Activated T-cell treated with anti-CD3 and anti-CD28 coated beads, Interleukin-2, amount 50 U/mL, for 72 hours (primary cell): ENCODE measurements around the gene KNSTRN. TPM values are rescaled to one million over a fixed set of nuclear protein-coding genes. Genes with fewer than 3 reads are reported as not detected.

Source experiments
- ATAC-seq, 2 donors: fragments of 150-1000 bp; cut with Tn5 transposase; replicated peaks in 1 of 2; 2 replicates each; pipeline ENCODE4 v1.10.0; 2021; ENCODE audit warnings: moderate library complexity in 2 of 2, mild to moderate bottlenecking in 1 of 2
- DNase-seq, 2 donors: peaks; one replicate each; pipeline ENCODE4 v3.0.0; 2021 to 2022; ENCODE audit warnings: mixed read lengths in 1 of 2
- H3K27ac Mint-ChIP-seq: one replicate; pipeline ENCODE4 v1.8.0; 2022; ENCODE audit warnings: mild to moderate bottlenecking, moderate library complexity, mixed read lengths
- H3K27me3 Mint-ChIP-seq: one replicate; pipeline ENCODE4 v1.8.0; 2022; ENCODE audit warnings: low read depth, mixed read lengths
- H3K36me3 Mint-ChIP-seq, 2 donors: one replicate each; pipeline ENCODE4 v1.8.0; 2022; ENCODE audit warnings: mixed read lengths in 2 of 2, mild to moderate bottlenecking in 1 of 2; ENCODE audit not compliant: insufficient read depth in 2 of 2
- H3K4me1 Mint-ChIP-seq: one replicate; pipeline ENCODE4 v1.8.0; 2022; ENCODE audit warnings: low read depth, mixed read lengths
- H3K4me3 Mint-ChIP-seq, 2 donors: one replicate each; pipeline ENCODE4 v1.8.0; 2022; ENCODE audit warnings: mild to moderate bottlenecking in 2 of 2, mixed read lengths in 2 of 2, moderate library complexity in 2 of 2
- H3K9me3 Mint-ChIP-seq, 2 donors: one replicate each; pipeline ENCODE4 v1.8.0; 2022; ENCODE audit warnings: mixed read lengths in 2 of 2
- total RNA-seq, 2 donors: library from RNA; stranded (reverse); gene quantifications; one replicate each; pipeline ENCODE4 v1.2.3, GENCODE V29; 2022

KNSTRN gene
- total RNA-seq, 2 donors from 2014 or later, result 47.3 to 61.5 TPM

GRCh38 chr15:40340740-40341400 is 41.7 kb upstream of the KNSTRN start, which contains the start of gene CCDC9B:
Gene CCDC9B, minus strand, starts transcription at chr15:40340939. Its CDS starts 120 bp downstream, at chr15:40340819.
- H3K36me3 Mint-ChIP-seq, result no peaks in the 10 kb centered on the region
- H3K4me1 Mint-ChIP-seq, result no peaks in the 10 kb centered on the region
- no peak for ATAC-seq

GRCh38 chr15:40342416-40343320 is 39.9 kb upstream of the KNSTRN start:
- Mint-ChIP-seq H3K9me3 (no peaks in the 10 kb centered on the region), H3K27ac (no peak overlapping the region), H3K27me3 (no peaks in the 10 kb centered on the region), H3K4me1 (no peaks in the 10 kb centered on the region), H3K4me3 (no peak overlapping the region), H3K36me3 (no peaks in the 10 kb centered on the region)
- ATAC-seq (no peak), DNase-seq (no peak)

More at GRCh38 chr15:40340740-40341400, 41.7 kb upstream of the KNSTRN start, which contains the start of gene CCDC9B:
- Mint-ChIP-seq H3K9me3 (no peaks in the 10 kb centered on the region), H3K27ac (no peak within 1 kb of the TSS), H3K27me3 (no peaks in the 10 kb centered on the region), H3K4me3 (no peak within 1 kb of the TSS)
- no peak for DNase-seq

- no peak overlapping the region for H3K4me3 Mint-ChIP-seq
- no peak for ATAC-seq
- H3K27me3 Mint-ChIP-seq, result no peaks in the 10 kb centered on the region
- DNase-seq, result no peak
- no peak overlapping the region for H3K27ac Mint-ChIP-seq
- H3K4me1 Mint-ChIP-seq, result no peaks in the 10 kb centered on the region
- no peaks in the 10 kb centered on the region for H3K36me3 Mint-ChIP-seq
- no peaks in the 10 kb centered on the region for H3K9me3 Mint-ChIP-seq
These were observed 39.0 kb upstream of the KNSTRN start for GRCh38 chr15:40343512-40343911.

GRCh38 chr15:40344217-40344616 is 38.3 kb upstream of the KNSTRN start:
- Mint-ChIP-seq H3K9me3 (no peaks in the 10 kb centered on the region), H3K4me3 (no peak overlapping the region), H3K36me3 (no peaks in the 10 kb centered on the region), H3K27me3 (no peaks in the 10 kb centered on the region), H3K27ac (no peak overlapping the region), H3K4me1 (no peaks in the 10 kb centered on the region)
- ATAC-seq (peak in 1 of 2 donors; percentile 18), DNase-seq (no peak)

GRCh38 chr15:40344631-40345120 is 37.8 kb upstream of the KNSTRN start:
- Mint-ChIP-seq H3K27me3 (no peaks in the 10 kb centered on the region), H3K36me3 (no peaks in the 10 kb centered on the region), H3K27ac (no peak overlapping the region), H3K4me3 (no peak overlapping the region), H3K9me3 (no peaks in the 10 kb centered on the region), H3K4me1 (no peaks in the 10 kb centered on the region)
- peak; percentile 69 to 75 for ATAC-seq
- peak; percentile 65 to 71 for DNase-seq

- H3K4me1 Mint-ChIP-seq, result no peaks in the 10 kb centered on the region
- ATAC-seq (no peak), DNase-seq (no peak)
- no peaks in the 10 kb centered on the region for H3K27me3 Mint-ChIP-seq
- no peaks in the 10 kb centered on the region for H3K9me3 Mint-ChIP-seq
- no peak overlapping the region for H3K4me3 Mint-ChIP-seq
- H3K27ac Mint-ChIP-seq, result no peak overlapping the region
- no peaks in the 10 kb centered on the region for H3K36me3 Mint-ChIP-seq
These were observed 37.2 kb upstream of the KNSTRN start for GRCh38 chr15:40345225-40345866.

- no peak overlapping the region for H3K27ac Mint-ChIP-seq
- H3K27me3 Mint-ChIP-seq, result no peaks in the 10 kb centered on the region
- H3K4me3 Mint-ChIP-seq, result no peak overlapping the region
- no peak for ATAC-seq
- H3K36me3 Mint-ChIP-seq, result no peaks in the 10 kb centered on the region
- no peaks in the 10 kb centered on the region for H3K9me3 Mint-ChIP-seq
- H3K4me1 Mint-ChIP-seq, result no peaks in the 10 kb centered on the region
- DNase-seq, result no peak
These were observed 36.5 kb upstream of the KNSTRN start for GRCh38 chr15:40345867-40346578.

- no peak overlapping the region for H3K4me3 Mint-ChIP-seq
- H3K4me1 Mint-ChIP-seq, result no peaks in the 10 kb centered on the region
- no peak for ATAC-seq
- no peaks in the 10 kb centered on the region for H3K36me3 Mint-ChIP-seq
- DNase-seq, result no peak
- H3K9me3 Mint-ChIP-seq, result no peaks in the 10 kb centered on the region
- no peak overlapping the region for H3K27ac Mint-ChIP-seq
- no peaks in the 10 kb centered on the region for H3K27me3 Mint-ChIP-seq
These were observed 35.7 kb upstream of the KNSTRN start for GRCh38 chr15:40346579-40347558.

GRCh38 chr15:40347559-40348473 is 34.7 kb upstream of the KNSTRN start:
- no peak overlapping the region for H3K27ac Mint-ChIP-seq

GRCh38 chr15:40348474-40348870 is 34.0 kb upstream of the KNSTRN start:
- DNase-seq, result no peak
- H3K4me1 Mint-ChIP-seq, result no peaks in the 10 kb centered on the region
- no peak overlapping the region for H3K4me3 Mint-ChIP-seq
- ATAC-seq, result no peak
- H3K9me3 Mint-ChIP-seq, result no peaks in the 10 kb centered on the region
- H3K36me3 Mint-ChIP-seq, result no peaks in the 10 kb centered on the region
- H3K27me3 Mint-ChIP-seq, result no peaks in the 10 kb centered on the region
- no peak overlapping the region for H3K27ac Mint-ChIP-seq

More at GRCh38 chr15:40347559-40348473, 34.7 kb upstream of the KNSTRN start:
- no peaks in the 10 kb centered on the region for H3K9me3 Mint-ChIP-seq
- DNase-seq (no peak), ATAC-seq (no peak)
- H3K27me3 Mint-ChIP-seq, result no peaks in the 10 kb centered on the region
- H3K36me3 Mint-ChIP-seq, result no peaks in the 10 kb centered on the region
- H3K4me3 Mint-ChIP-seq, result no peak overlapping the region
- H3K4me1 Mint-ChIP-seq, result no peaks in the 10 kb centered on the region

- DNase-seq, result no peak
- no peak for ATAC-seq
- Mint-ChIP-seq H3K27me3 (no peaks in the 10 kb centered on the region), H3K36me3 (no peaks in the 10 kb centered on the region), H3K4me3 (no peak overlapping the region), H3K27ac (no peak overlapping the region), H3K4me1 (no peaks in the 10 kb centered on the region), H3K9me3 (no peaks in the 10 kb centered on the region)
These were observed 33.4 kb upstream of the KNSTRN start for GRCh38 chr15:40349163-40349562.
